AG09319 (cell line): ENCODE data around the gene SLCO2A1.

Source experiments
- DNase-seq: peaks from one replicate; pipeline ENCODE4 v3.0.0-alpha.2; 2010; ENCODE audit warnings: low read depth; ENCODE audit errors: extremely low read depth
- CTCF ChIP-seq: IDR thresholded peaks from 2 replicates; pipeline ENCODE4 v1.5.1; 2011; ENCODE audit warnings: low read depth, mild to moderate bottlenecking, inconsistent platforms, low read length, moderate library complexity

The SLCO2A1 gene

GRCh38 chr3:133944641-133945380, 84.9 kb downstream of the SLCO2A1 start:
- TF ChIP-seq CTCF: no peak
- no peak for DNase-seq

- DNase-seq: no peak
- no peak for TF ChIP-seq CTCF
Observed at GRCh38 chr3:133944181-133944580, 85.5 kb downstream of the SLCO2A1 start.

GRCh38 chr3:133943639-133944141, 86.0 kb downstream of the SLCO2A1 start:
- no peak for TF ChIP-seq CTCF
- peak; percentile 34 for DNase-seq

- no peak for TF ChIP-seq CTCF
- DNase-seq: no peak
Observed at GRCh38 chr3:133943031-133943535, 86.6 kb downstream of the SLCO2A1 start.

- TF ChIP-seq CTCF: no peak; the same call in 1 of the 2 replicates
- DNase-seq: no peak
Observed at GRCh38 chr3:133941415-133941821, 88.3 kb downstream of the SLCO2A1 start.

GRCh38 chr3:133940536-133940935, 89.2 kb downstream of the SLCO2A1 start:
- TF ChIP-seq CTCF: no peak
- no peak for DNase-seq

- DNase-seq: no peak
- no peak for TF ChIP-seq CTCF
Observed at GRCh38 chr3:133939463-133939835, 90.3 kb downstream of the SLCO2A1 start.
